ENCODE measurements around the gene KCNMA1. TPM values are rescaled to one million over a fixed set of nuclear protein-coding genes. Genes with fewer than 3 reads are reported as not detected.
A peak's percentile ranks its signal among the peaks of the same experiment; 100 is the strongest.

The KCNMA1 gene
- polyA plus RNA-seq, 1 of the 3 experiments (the other 2 are of a cell fraction): 107 TPM

DNA sequence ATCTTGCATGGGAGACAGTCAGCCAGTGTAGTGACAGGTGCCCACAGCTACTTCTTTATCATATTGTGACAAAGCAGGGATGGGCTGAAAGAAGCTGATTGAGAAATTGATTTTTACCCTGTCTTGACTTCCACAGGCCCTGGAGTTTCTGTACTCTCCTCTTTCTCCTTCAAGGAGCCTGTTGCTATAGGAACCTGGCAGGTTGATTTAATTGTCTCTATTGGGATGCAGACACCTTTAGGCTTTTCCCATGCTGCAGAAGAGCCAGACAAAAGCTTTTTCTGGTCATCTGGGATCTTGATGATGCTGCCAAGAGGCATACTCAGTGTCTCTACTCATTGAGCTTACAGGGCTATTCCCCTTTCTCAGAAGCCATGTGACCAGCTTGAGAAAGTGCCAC is 754.8 kb downstream of the KCNMA1 start:
- DNase-seq: no peak
- Histone ChIP-seq H3K4me2 (no peak overlapping the region), H3K79me2 (ENCODE audit: insufficient read depth) (no peaks in the 10 kb centered on the region), H4K20me1 (ENCODE audit: insufficient read depth) (no peaks in the 10 kb centered on the region), H3K9me2 (no peaks in the 10 kb centered on the region), H3K4me3 (ENCODE audit: low read depth in 2 of 2, low read length in 1 of 2) (no peak overlapping the region), H3K9ac (no peak overlapping the region), H2AFZ (ENCODE audit: low read depth) (no peak overlapping the region), H3K27me3 (ENCODE audit: insufficient read depth) (no peaks in the 10 kb centered on the region), H3F3A (replicated peaks; ENCODE audit: insufficient read depth) (no peaks in the 10 kb centered on the region), H3K4me1 (ENCODE audit: control insufficient read depth in 1 of 2, insufficient read depth in 2 of 2, low read depth in 1 of 2, low read length in 1 of 2) (peaks cover 0 to 27% of the 10 kb centered on the region in 2 experiments; a peak in 2 of 4 replicates), H3K27ac (ENCODE audit: low read depth in 2 of 2, low read length in 1 of 2) (no peak overlapping the region), H3K9me3 (no peaks in the 10 kb centered on the region), H3K36me3 (replicated peaks in 1 of 2; ENCODE audit: control insufficient read depth in 1 of 2, insufficient read depth in 2 of 2, low read length in 1 of 2) (peaks cover 0 to 26% of the 10 kb centered on the region in 2 experiments)
- TF ChIP-seq RAD21 (IDR thresholded peaks at IDR 0.05; ENCODE audit: low read length) (no peak), GABPA (IDR thresholded peaks at IDR 0.05; ENCODE audit: low read depth) (no peak), JUND (IDR thresholded peaks at IDR 0.05) (no peak), MXI1 (IDR thresholded peaks at IDR 0.05; ENCODE audit: low read depth, low read length) (no peak), CHD2 (IDR thresholded peaks at IDR 0.05; ENCODE audit: low read length, partially characterized antibody) (no peak), TAF1 (IDR thresholded peaks at IDR 0.05; ENCODE audit: borderline replicate concordance, low read depth, low read length) (no peak), SIN3A (IDR thresholded peaks at IDR 0.05; ENCODE audit: borderline replicate concordance, low read depth, low read length) (no peak), FOSL2 (IDR thresholded peaks at IDR 0.05; ENCODE audit: borderline replicate concordance, low read depth) (no peak), RCOR1 (IDR thresholded peaks at IDR 0.05; ENCODE audit: low read length) (no peak), NRF1 (IDR thresholded peaks at IDR 0.05; ENCODE audit: low read depth, low read length) (no peak), EZH2phosphoT487 (IDR thresholded peaks at IDR 0.05; ENCODE audit: borderline replicate concordance, low read depth) (no peak), RFX5 (IDR thresholded peaks at IDR 0.05; ENCODE audit: low read length) (no peak), TEAD4 (IDR thresholded peaks at IDR 0.05; ENCODE audit: borderline replicate concordance, insufficient read depth) (no peak)
- TF ChIP-seq, protein P1, sequence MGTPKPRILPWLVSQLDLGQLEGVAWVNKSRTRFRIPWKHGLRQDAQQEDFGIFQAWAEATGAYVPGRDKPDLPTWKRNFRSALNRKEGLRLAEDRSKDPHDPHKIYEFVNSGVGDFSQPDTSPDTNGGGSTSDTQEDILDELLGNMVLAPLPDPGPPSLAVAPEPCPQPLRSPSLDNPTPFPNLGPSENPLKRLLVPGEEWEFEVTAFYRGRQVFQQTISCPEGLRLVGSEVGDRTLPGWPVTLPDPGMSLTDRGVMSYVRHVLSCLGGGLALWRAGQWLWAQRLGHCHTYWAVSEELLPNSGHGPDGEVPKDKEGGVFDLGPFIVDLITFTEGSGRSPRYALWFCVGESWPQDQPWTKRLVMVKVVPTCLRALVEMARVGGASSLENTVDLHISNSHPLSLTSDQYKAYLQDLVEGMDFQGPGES (IDR thresholded peaks at IDR 0.05; ENCODE audit: low read depth, low read length): no peak
- TF ChIP-seq, protein P2, sequence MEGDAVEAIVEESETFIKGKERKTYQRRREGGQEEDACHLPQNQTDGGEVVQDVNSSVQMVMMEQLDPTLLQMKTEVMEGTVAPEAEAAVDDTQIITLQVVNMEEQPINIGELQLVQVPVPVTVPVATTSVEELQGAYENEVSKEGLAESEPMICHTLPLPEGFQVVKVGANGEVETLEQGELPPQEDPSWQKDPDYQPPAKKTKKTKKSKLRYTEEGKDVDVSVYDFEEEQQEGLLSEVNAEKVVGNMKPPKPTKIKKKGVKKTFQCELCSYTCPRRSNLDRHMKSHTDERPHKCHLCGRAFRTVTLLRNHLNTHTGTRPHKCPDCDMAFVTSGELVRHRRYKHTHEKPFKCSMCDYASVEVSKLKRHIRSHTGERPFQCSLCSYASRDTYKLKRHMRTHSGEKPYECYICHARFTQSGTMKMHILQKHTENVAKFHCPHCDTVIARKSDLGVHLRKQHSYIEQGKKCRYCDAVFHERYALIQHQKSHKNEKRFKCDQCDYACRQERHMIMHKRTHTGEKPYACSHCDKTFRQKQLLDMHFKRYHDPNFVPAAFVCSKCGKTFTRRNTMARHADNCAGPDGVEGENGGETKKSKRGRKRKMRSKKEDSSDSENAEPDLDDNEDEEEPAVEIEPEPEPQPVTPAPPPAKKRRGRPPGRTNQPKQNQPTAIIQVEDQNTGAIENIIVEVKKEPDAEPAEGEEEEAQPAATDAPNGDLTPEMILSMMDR (IDR thresholded peaks at IDR 0.05): no peak
- ChIA-PET POLR2A (no interaction called here), CTCF (interaction anchor here (0.7 kb wide), 1 partner anchor 102 kb away, joined by 3 read pairs; no protein-coding TSS in a partner anchor)

DNA sequence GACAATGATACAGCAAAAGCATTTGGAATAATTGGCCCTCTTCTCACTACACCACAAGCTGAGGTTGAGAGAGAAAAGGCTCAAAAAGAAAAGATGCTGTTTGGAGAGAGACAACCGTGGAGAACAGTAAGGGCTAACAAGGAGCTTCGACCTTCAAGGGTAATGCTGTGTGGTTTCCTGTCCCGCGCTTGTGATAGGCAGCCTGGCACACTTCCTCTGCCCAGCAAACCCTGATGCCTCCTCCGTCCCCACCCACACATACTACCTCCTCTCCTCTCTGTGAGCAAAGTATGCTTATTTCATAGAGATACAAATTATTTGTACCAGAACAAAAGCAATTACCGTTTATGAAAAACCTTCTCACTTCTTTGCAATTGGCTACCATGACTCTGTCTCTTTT is 755.4 kb downstream of the KCNMA1 start:
- H3K27ac ChIP-seq (ENCODE audit: low read depth in 2 of 2, low read length in 1 of 2): peak overlapping the region in 1 of 2 experiments; percentile 48; a peak in 1 of 4 replicates
- no peak overlapping the region for H3K4me2 ChIP-seq
- ChIA-PET CTCF (no interaction called here), POLR2A (no interaction called here)
- H2AFZ ChIP-seq (ENCODE audit: low read depth): no peak overlapping the region
- no peaks in the 10 kb centered on the region for H3F3A ChIP-seq (replicated peaks; ENCODE audit: insufficient read depth)
- no peaks in the 10 kb centered on the region for H3K9me3 ChIP-seq
- DNase-seq: no peak
- H3K9ac ChIP-seq: no peak overlapping the region
- no peaks in the 10 kb centered on the region for H3K9me2 ChIP-seq
- no peaks in the 10 kb centered on the region for H4K20me1 ChIP-seq (ENCODE audit: insufficient read depth)
- no peaks in the 10 kb centered on the region for H3K27me3 ChIP-seq (ENCODE audit: insufficient read depth)
- H3K79me2 ChIP-seq (ENCODE audit: insufficient read depth): no peaks in the 10 kb centered on the region
- H3K36me3 ChIP-seq (replicated peaks in 1 of 2; ENCODE audit: control insufficient read depth in 1 of 2, insufficient read depth in 2 of 2, low read length in 1 of 2): peaks cover 0 to 21% of the 10 kb centered on the region in 2 experiments
- TF ChIP-seq ZBTB33 (IDR thresholded peaks at IDR 0.05; ENCODE audit: borderline replicate concordance, low read depth) (no peak), FOSL2 (IDR thresholded peaks at IDR 0.05; ENCODE audit: borderline replicate concordance, low read depth) (no peak), TAF1 (IDR thresholded peaks at IDR 0.05; ENCODE audit: borderline replicate concordance, low read depth, low read length) (no peak), MXI1 (IDR thresholded peaks at IDR 0.05; ENCODE audit: low read depth, low read length) (no peak), PBX3 (IDR thresholded peaks at IDR 0.05) (no peak), POLR2AphosphoS5 (IDR thresholded peaks at IDR 0.05; ENCODE audit: low read depth, low read length) (no peak)
- peaks cover 0 to 27% of the 10 kb centered on the region in 2 experiments; a peak in 2 of 4 replicates for H3K4me1 ChIP-seq (ENCODE audit: control insufficient read depth in 1 of 2, insufficient read depth in 2 of 2, low read depth in 1 of 2, low read length in 1 of 2)
- H3K4me3 ChIP-seq (ENCODE audit: low read depth in 2 of 2, low read length in 1 of 2): no peak overlapping the region
- 70% methylated on average over 6 of the region's 6 CpGs for WGBS (ENCODE audit: low lambda C conversion rate)

Data from SK-N-SH (cell line).